Endothelial cell of umbilical vein (primary cell): ENCODE measurements around the gene A3GALT2.

Experiments used
- EZH2 ChIP-seq: IDR thresholded peaks from 2 replicates; pipeline ENCODE4 v1.6.1; 2012; ENCODE audit warnings: borderline replicate concordance, low read depth, mild to moderate bottlenecking, moderate library complexity, low read length, inconsistent platforms; ENCODE audit not compliant: severe bottlenecking
- POLR2A ChIP-seq: IDR thresholded peaks from 2 replicates; pipeline ENCODE4 v1.6.1; 2012; ENCODE audit warnings: low read depth, mild to moderate bottlenecking, control low read depth, low read length
- POLR2AphosphoS5 ChIP-seq: IDR thresholded peaks from 2 replicates; pipeline ENCODE4 v1.6.1; 2012; ENCODE audit warnings: low read depth, mild to moderate bottlenecking, control low read depth, low read length, moderate library complexity; ENCODE audit not compliant: insufficient read depth
- TF ChIP-seq, protein P1 (sequence below), 2 donors: IDR thresholded peaks; 1 replicate in 1 of 2; 2 replicates in 1 of 2; pipeline ENCODE4 v1.5.1; 2011; ENCODE audit warnings: low read length in 2 of 2, mild to moderate bottlenecking in 2 of 2, moderate library complexity in 2 of 2, control low read depth in 1 of 2, inconsistent platforms in 1 of 2, low read depth in 1 of 2; ENCODE audit not compliant: insufficient read depth in 1 of 2; ENCODE audit errors: extremely low read depth in 1 of 2
- TF ChIP-seq, protein P2 (sequence below): IDR thresholded peaks from 2 replicates; pipeline ENCODE4 v1.6.1; 2011; ENCODE audit not compliant: insufficient read depth, insufficient read length

GRCh38 chr1:33298623-33299277, 22.1 kb downstream of the A3GALT2 start:
- TF ChIP-seq, protein P1, sequence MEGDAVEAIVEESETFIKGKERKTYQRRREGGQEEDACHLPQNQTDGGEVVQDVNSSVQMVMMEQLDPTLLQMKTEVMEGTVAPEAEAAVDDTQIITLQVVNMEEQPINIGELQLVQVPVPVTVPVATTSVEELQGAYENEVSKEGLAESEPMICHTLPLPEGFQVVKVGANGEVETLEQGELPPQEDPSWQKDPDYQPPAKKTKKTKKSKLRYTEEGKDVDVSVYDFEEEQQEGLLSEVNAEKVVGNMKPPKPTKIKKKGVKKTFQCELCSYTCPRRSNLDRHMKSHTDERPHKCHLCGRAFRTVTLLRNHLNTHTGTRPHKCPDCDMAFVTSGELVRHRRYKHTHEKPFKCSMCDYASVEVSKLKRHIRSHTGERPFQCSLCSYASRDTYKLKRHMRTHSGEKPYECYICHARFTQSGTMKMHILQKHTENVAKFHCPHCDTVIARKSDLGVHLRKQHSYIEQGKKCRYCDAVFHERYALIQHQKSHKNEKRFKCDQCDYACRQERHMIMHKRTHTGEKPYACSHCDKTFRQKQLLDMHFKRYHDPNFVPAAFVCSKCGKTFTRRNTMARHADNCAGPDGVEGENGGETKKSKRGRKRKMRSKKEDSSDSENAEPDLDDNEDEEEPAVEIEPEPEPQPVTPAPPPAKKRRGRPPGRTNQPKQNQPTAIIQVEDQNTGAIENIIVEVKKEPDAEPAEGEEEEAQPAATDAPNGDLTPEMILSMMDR (IDR thresholded peaks at IDR 0.05; ENCODE audit: extremely low read depth in 1 of 2, insufficient read depth in 1 of 2, low read depth in 1 of 2, low read length in 2 of 2), result peak; percentile 78 to 94
- TF ChIP-seq POLR2AphosphoS5 (no peak), EZH2 (no peak), POLR2A (no peak)
- TF ChIP-seq, protein P2, sequence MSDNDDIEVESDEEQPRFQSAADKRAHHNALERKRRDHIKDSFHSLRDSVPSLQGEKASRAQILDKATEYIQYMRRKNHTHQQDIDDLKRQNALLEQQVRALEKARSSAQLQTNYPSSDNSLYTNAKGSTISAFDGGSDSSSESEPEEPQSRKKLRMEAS, result no peak
